Upper lobe of left lung (tissue), 4 donors: ENCODE measurements around the gene MEIOB.

Source experiments
- EP300 ChIP-seq, 4 donors: sonication (generic); formaldehyde crosslinking; IDR thresholded peaks; one replicate each; pipeline ENCODE4 v1.5.1; 2017; ENCODE audit warnings: antibody characterized with exemption in 4 of 4, control low read depth in 2 of 4
- TF ChIP-seq, protein P1 (sequence below), 6 experiments: fragments of 450-650 bp in 4 of 6; fragments of 200-600 bp in 2 of 6; sonication (generic) in 2 of 6; IDR thresholded peaks; one replicate each; pipeline ENCODE4 v1.5.1; 2016 to 2019; ENCODE audit warnings: antibody characterized with exemption in 6 of 6

DNA sequence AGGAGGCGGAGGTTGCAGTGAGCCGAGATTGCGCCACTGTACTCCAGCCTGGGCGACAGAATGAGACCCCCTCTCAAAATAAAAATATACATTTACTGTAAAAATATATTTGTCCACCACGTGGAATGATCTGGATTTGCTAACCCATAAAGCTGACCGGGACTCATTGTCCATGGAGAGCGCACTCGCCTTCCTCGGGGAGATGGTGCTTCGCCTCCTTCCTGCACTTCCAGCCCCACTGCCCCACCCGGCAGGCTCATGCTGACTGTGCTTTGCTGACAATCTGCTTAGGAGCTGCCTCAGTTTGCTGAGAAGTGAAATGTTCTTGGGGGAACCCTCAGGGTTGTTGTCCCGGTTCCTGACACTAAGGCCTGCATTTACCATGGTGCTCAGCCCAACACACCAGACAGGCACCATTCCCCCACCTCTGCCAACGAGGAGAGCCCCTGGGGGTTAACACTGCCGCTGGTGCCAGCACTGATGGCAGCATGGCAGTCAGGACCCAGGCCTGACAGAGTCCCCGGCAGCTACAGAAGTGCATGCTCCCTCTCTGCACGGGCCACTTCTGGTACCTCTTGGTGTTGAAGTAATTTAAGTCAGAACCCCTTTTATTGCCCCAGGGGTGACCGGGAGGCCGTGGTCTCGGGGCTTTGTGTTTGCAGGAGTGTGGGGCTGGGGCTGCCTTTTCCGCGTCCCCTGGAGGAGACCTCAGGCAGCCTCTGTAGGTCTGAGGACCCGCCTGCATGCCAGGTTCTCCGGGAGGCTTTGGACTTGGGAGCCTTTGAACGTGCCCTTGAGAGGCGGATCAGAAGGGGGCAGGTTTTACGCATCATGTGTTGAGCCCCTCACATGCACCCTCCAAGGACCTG lies 86.8 kb downstream of the MEIOB start:
- TF ChIP-seq, protein P1, sequence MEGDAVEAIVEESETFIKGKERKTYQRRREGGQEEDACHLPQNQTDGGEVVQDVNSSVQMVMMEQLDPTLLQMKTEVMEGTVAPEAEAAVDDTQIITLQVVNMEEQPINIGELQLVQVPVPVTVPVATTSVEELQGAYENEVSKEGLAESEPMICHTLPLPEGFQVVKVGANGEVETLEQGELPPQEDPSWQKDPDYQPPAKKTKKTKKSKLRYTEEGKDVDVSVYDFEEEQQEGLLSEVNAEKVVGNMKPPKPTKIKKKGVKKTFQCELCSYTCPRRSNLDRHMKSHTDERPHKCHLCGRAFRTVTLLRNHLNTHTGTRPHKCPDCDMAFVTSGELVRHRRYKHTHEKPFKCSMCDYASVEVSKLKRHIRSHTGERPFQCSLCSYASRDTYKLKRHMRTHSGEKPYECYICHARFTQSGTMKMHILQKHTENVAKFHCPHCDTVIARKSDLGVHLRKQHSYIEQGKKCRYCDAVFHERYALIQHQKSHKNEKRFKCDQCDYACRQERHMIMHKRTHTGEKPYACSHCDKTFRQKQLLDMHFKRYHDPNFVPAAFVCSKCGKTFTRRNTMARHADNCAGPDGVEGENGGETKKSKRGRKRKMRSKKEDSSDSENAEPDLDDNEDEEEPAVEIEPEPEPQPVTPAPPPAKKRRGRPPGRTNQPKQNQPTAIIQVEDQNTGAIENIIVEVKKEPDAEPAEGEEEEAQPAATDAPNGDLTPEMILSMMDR (IDR thresholded peaks at IDR 0.05) = no peak
- TF ChIP-seq EP300 (IDR thresholded peaks at IDR 0.05) = no peak
